ENCODE measurements around the gene ZNF502. TPM values are rescaled to one million over a fixed set of nuclear protein-coding genes. Genes with fewer than 3 reads are reported as not detected.

The ZNF502 gene
- total RNA-seq, 1 experiment from 2014 or later, result 2.4 TPM

GRCh38 chr3:44729384-44729910 is 17.0 kb downstream of the ZNF502 start, which contains the start of gene ZNF501:
Gene ZNF501 (plus strand): TSS chr3:44729635. CDS start chr3:44734422, 4,787 bp downstream.
- Mint-ChIP-seq H3K4me1 (ENCODE audit: insufficient read depth, unreplicated experiment) (no peaks in the 10 kb centered on the region), H3K27ac (ENCODE audit: low read depth, unreplicated experiment) (no peak within 1 kb of the TSS), H3K9me3 (ENCODE audit: unreplicated experiment) (peaks cover 42% of the 10 kb centered on the region), H3K36me3 (ENCODE audit: insufficient read depth, unreplicated experiment) (no peaks in the 10 kb centered on the region), H3K27me3 (ENCODE audit: insufficient read depth, unreplicated experiment) (no peaks in the 10 kb centered on the region), H3K4me3 (ENCODE audit: unreplicated experiment) (peak within 1 kb of the TSS; percentile 46)
- DNase-seq (ENCODE audit: unreplicated experiment), result no peak
- intact Hi-C loops (cut with micrococcal nuclease), result no loop called here
- ChIA-PET POLR2A (no interaction called here), CTCF (no interaction called here)
- no TSS peak for BruUV-seq (replicated peaks)
- no peak for TF ChIP-seq CTCF (IDR thresholded peaks at IDR 0.05; ENCODE audit: unreplicated experiment)

- POLR2A ChIA-PET, result no interaction called here
- no TSS peak for BruUV-seq (replicated peaks)
- intact Hi-C loops (cut with micrococcal nuclease), result no loop called here
- no peak for TF ChIP-seq CTCF (IDR thresholded peaks at IDR 0.05; ENCODE audit: unreplicated experiment)
- no peak for DNase-seq (ENCODE audit: unreplicated experiment)
- H3K36me3 Mint-ChIP-seq (ENCODE audit: insufficient read depth, unreplicated experiment), result no peaks in the 10 kb centered on the region
- H3K4me3 Mint-ChIP-seq (ENCODE audit: unreplicated experiment), result no peak overlapping the region
- no peaks in the 10 kb centered on the region for H3K27me3 Mint-ChIP-seq (ENCODE audit: insufficient read depth, unreplicated experiment)
- no peak overlapping the region for H3K27ac Mint-ChIP-seq (ENCODE audit: low read depth, unreplicated experiment)
- peaks cover 47% of the 10 kb centered on the region for H3K9me3 Mint-ChIP-seq (ENCODE audit: unreplicated experiment)
- no peaks in the 10 kb centered on the region for H3K4me1 Mint-ChIP-seq (ENCODE audit: insufficient read depth, unreplicated experiment)
- CTCF ChIA-PET, result no interaction called here
Measured at GRCh38 chr3:44734646-44735168, 22.2 kb downstream of the ZNF502 start.

- TSS peak; percentile 59 for BruUV-seq (replicated peaks)
- H3K9me3 Mint-ChIP-seq (ENCODE audit: unreplicated experiment), result peaks cover 5% of the 10 kb centered on the region
- ChIA-PET CTCF (interaction anchor here (0.6 to 1.7 kb wide), 5 partner anchors 16 to 234 kb away, joined by 3 to 5 read pairs (median 3); no protein-coding TSS in a partner anchor), POLR2A (interaction anchor here (0.7 to 3.8 kb wide), 14 partner anchors 10 to 471 kb away, joined by 3 to 38 read pairs (median 6); partner anchors contain the start of genes EXOSC7, ZDHHC3 and ZNF197)
- H3K4me3 Mint-ChIP-seq (ENCODE audit: unreplicated experiment), result peak overlapping the region; percentile 77
- peaks cover 18% of the 10 kb centered on the region for H3K36me3 Mint-ChIP-seq (ENCODE audit: insufficient read depth, unreplicated experiment)
- peak overlapping the region; percentile 88 for H3K27ac Mint-ChIP-seq (ENCODE audit: low read depth, unreplicated experiment)
- no peak for DNase-seq (ENCODE audit: unreplicated experiment)
- intact Hi-C loops (cut with micrococcal nuclease), result loop anchor here (5.0 kb wide), 3 partner anchors 134 to 231 kb away; partner anchors contain the start of gene ZNF197
- H3K4me1 Mint-ChIP-seq (ENCODE audit: insufficient read depth, unreplicated experiment), result peaks cover 11% of the 10 kb centered on the region
- TF ChIP-seq CTCF (IDR thresholded peaks at IDR 0.05; ENCODE audit: unreplicated experiment), result no peak
- H3K27me3 Mint-ChIP-seq (ENCODE audit: insufficient read depth, unreplicated experiment), result no peaks in the 10 kb centered on the region
Measured at GRCh38 chr3:44761101-44761423, 48.6 kb downstream of the ZNF502 start.

GRCh38 chr3:44761424-44762169 is 49.1 kb downstream of the ZNF502 start, which contains the start of the genes KIAA1143 and KIF15:
Gene KIAA1143 (minus strand): TSS chr3:44761619. CDS start chr3:44761602, 17 bp downstream.
Gene KIF15 (plus strand): TSS chr3:44761794. CDS start chr3:44761866, 72 bp downstream.
- Mint-ChIP-seq H3K27ac (ENCODE audit: low read depth, unreplicated experiment) (peak within 1 kb of the TSS; percentile 88), H3K36me3 (ENCODE audit: insufficient read depth, unreplicated experiment) (peaks cover 21% of the 10 kb centered on the region), H3K27me3 (ENCODE audit: insufficient read depth, unreplicated experiment) (no peaks in the 10 kb centered on the region), H3K9me3 (ENCODE audit: unreplicated experiment) (peaks cover 5% of the 10 kb centered on the region), H3K4me1 (ENCODE audit: insufficient read depth, unreplicated experiment) (peaks cover 11% of the 10 kb centered on the region), H3K4me3 (ENCODE audit: unreplicated experiment) (peak within 1 kb of the TSS; percentile 77)
- DNase-seq (ENCODE audit: unreplicated experiment), result peak; percentile 96
- ChIA-PET POLR2A (interaction anchor here (0.7 to 3.8 kb wide), 17 partner anchors 10 to 471 kb away, joined by 3 to 38 read pairs (median 5); partner anchors contain the start of genes EXOSC7, ZDHHC3 and ZNF197), CTCF (interaction anchor here (0.6 to 1.7 kb wide), 9 partner anchors 16 to 234 kb away, joined by 3 to 8 read pairs (median 4); no protein-coding TSS in a partner anchor)
- no peak for TF ChIP-seq CTCF (IDR thresholded peaks at IDR 0.05; ENCODE audit: unreplicated experiment)
- intact Hi-C loops (cut with micrococcal nuclease), result loop anchor here (1.0 to 5.0 kb wide), 4 partner anchors 134 to 231 kb away; partner anchors contain the start of gene ZNF197
- BruUV-seq (replicated peaks), result TSS peak; percentile 71

Measured in MCF 10A (cell line).